HepG2 (cell line): Measurements from ENCODE around the gene TMEM135. TPM values are rescaled to one million over a fixed set of nuclear protein-coding genes. Genes with fewer than 3 reads are reported as not detected.

Experiments
- ATAC-seq: fragments of 200-7000 bp; cut with Tn5 transposase; 3 replicates; pipeline ENCODE4 v1.9.1; 2020; ENCODE audit warnings: mild to moderate bottlenecking, moderate library complexity
- BruUV-seq: library from RNA; stranded (reverse); fragments of 400-500 nt; replicated peaks from 2 replicates; lab custom pipeline; 2021; lab: Mats Ljungman, UMichigan
- CTCF ChIA-PET: fragments of 300-600 bp; formaldehyde crosslinking; extraction: SDS; loops from one replicate; lab custom pipeline; 2021; ENCODE audit warnings: low total read pairs, inconsistent platforms, low intra/inter-chr PET ratio; lab: Yijun Ruan, JAX
- POLR2A ChIA-PET: fragments of 350-600 bp; sonication (Branson Sonifier 250); formaldehyde crosslinking; loops from one replicate; lab custom pipeline; 2020; ENCODE audit warnings: antibody characterized with exemption, inconsistent platforms; lab: Yijun Ruan, JAX
- DNase-seq: peaks from one replicate; pipeline ENCODE4 v3.0.0-alpha.2; 2015; ENCODE audit warnings: low spot score
- FAIRE-seq: peaks from 3 replicates; lab custom pipeline; 2011; peaks lifted over from hg19 to GRCh38; lab: Jason Lieb, UNC
- H2AFZ ChIP-seq: one replicate; pipeline ENCODE4 v1.6.1; 2011; ENCODE audit warnings: low read length, inconsistent platforms
- H3K27ac ChIP-seq: fragments of 300-600 bp; 3 replicates; pipeline ENCODE4 v1.8.0; 2011; ENCODE audit warnings: mixed run types, mild to moderate bottlenecking, mixed read lengths, low read length, inconsistent platforms; ENCODE audit not compliant: insufficient read depth; ENCODE audit errors: extremely low read length
- H3K27me3 ChIP-seq, 2 experiments: fragments of 200-600 bp in 1 of 2; 2 replicates in 1 of 2; 3 replicates in 1 of 2; pipeline versions ENCODE4 v1.6.0 to v1.8.0; 2011; ENCODE audit warnings: low read length in 2 of 2, mild to moderate bottlenecking in 2 of 2, moderate library complexity in 2 of 2, inconsistent platforms in 1 of 2; ENCODE audit not compliant: insufficient read depth in 2 of 2, control insufficient read depth in 1 of 2
- H3K36me3 ChIP-seq, 2 experiments: fragments of 200-600 bp in 1 of 2; replicated peaks in 1 of 2; 2 replicates in 1 of 2; 3 replicates in 1 of 2; pipeline versions ENCODE4 v1.5.1 to v1.8.0; 2011; ENCODE audit warnings: low read length in 2 of 2, inconsistent platforms in 1 of 2; ENCODE audit not compliant: insufficient read depth in 2 of 2, control insufficient read depth in 1 of 2
- H3K4me1 ChIP-seq: 2 replicates; pipeline ENCODE4 v1.5.1; 2012; ENCODE audit warnings: low read length, inconsistent platforms; ENCODE audit not compliant: insufficient read depth
- H3K4me2 ChIP-seq: 2 replicates; pipeline ENCODE4 v1.6.0; 2011; ENCODE audit warnings: low read depth, low read length, inconsistent platforms
- H3K4me3 ChIP-seq, 3 experiments: fragments of 200-600 bp in 1 of 3; sonication (generic), shearing (Covaris generic) in 1 of 3; replicated peaks in 1 of 3; 2 replicates each; pipeline ENCODE4 v1.5.1; 2011 to 2016; ENCODE audit warnings: low read length in 3 of 3, inconsistent platforms in 2 of 3, low read depth in 2 of 3, mild to moderate bottlenecking in 2 of 3, control low read depth in 1 of 3, mixed read lengths in 1 of 3; ENCODE audit not compliant: insufficient read depth in 1 of 3
- H3K79me2 ChIP-seq: one replicate; pipeline ENCODE4 v1.6.1; 2011; ENCODE audit warnings: low read length, inconsistent platforms; ENCODE audit not compliant: insufficient read depth
- H3K9ac ChIP-seq: 2 replicates; pipeline ENCODE4 v1.6.0; 2011; ENCODE audit warnings: mild to moderate bottlenecking, low read depth, low read length, inconsistent platforms; ENCODE audit not compliant: insufficient read depth
- H3K9me3 ChIP-seq: 2 replicates; pipeline ENCODE4 v1.5.1; 2012; ENCODE audit warnings: mild to moderate bottlenecking, low read length
- H4K20me1 ChIP-seq: 2 replicates; pipeline ENCODE4 v1.6.0; 2011; ENCODE audit warnings: inconsistent platforms, mild to moderate bottlenecking, low read length, moderate library complexity; ENCODE audit not compliant: insufficient read depth
- CEBPB ChIP-seq: IDR thresholded peaks from 2 replicates; pipeline ENCODE4 v1.6.1; 2011; ENCODE audit warnings: low read depth, low read length, improper control_type of control experiment, borderline replicate concordance
- DMAP1 ChIP-seq: IDR thresholded peaks from 2 replicates; pipeline ENCODE4 v1.6.1; 2016
- ETV6 ChIP-seq: sonication (generic); formaldehyde crosslinking; conservative IDR thresholded peaks from 2 replicates; pipeline ENCODE4 v1.4.0; 2020; ENCODE audit warnings: missing genetic modification reagents
- FOXO1 ChIP-seq: sonication (generic); formaldehyde crosslinking; IDR thresholded peaks from 2 replicates; pipeline ENCODE4 v1.4.0; 2020; ENCODE audit warnings: missing genetic modification reagents
- KLF12 ChIP-seq: sonication (generic); formaldehyde crosslinking; IDR thresholded peaks from 2 replicates; pipeline ENCODE4 v1.4.0; 2020; ENCODE audit warnings: missing genetic modification reagents, borderline replicate concordance
- NKX3-1 ChIP-seq: sonication (generic); formaldehyde crosslinking; IDR thresholded peaks from 2 replicates; pipeline ENCODE4 v1.5.0; 2020; ENCODE audit warnings: missing genetic modification reagents
- SMAD3 ChIP-seq: sonication (generic); formaldehyde crosslinking; IDR thresholded peaks from 2 replicates; pipeline ENCODE4 v1.4.0; 2020; ENCODE audit warnings: missing genetic modification reagents
- SNAPC2 ChIP-seq: sonication (generic); formaldehyde crosslinking; IDR thresholded peaks from 2 replicates; pipeline ENCODE4 v1.8.1; 2022; ENCODE audit warnings: mild to moderate bottlenecking, missing genetic modification reagents
- TERF1 ChIP-seq: sonication (generic); formaldehyde crosslinking; IDR thresholded peaks from 2 replicates; pipeline ENCODE4 v1.8.0; 2022; ENCODE audit warnings: mild to moderate bottlenecking, missing genetic modification reagents, moderate library complexity
- THYN1 ChIP-seq: sonication (generic); formaldehyde crosslinking; IDR thresholded peaks from 2 replicates; pipeline ENCODE4 v1.8.1; 2023; ENCODE audit warnings: low read depth, mild to moderate bottlenecking, moderate library complexity, missing genetic modification reagents, borderline replicate concordance
- ZBTB39 ChIP-seq: sonication (generic); formaldehyde crosslinking; IDR thresholded peaks from 2 replicates; pipeline ENCODE4 v1.5.0; 2020; ENCODE audit warnings: missing genetic modification reagents
- ZNF20 ChIP-seq: sonication (generic); formaldehyde crosslinking; IDR thresholded peaks from 2 replicates; pipeline ENCODE4 v1.4.0; 2020; ENCODE audit warnings: mild to moderate bottlenecking, moderate library complexity, missing genetic modification reagents
- ZNF431 ChIP-seq: sonication (generic); formaldehyde crosslinking; IDR thresholded peaks from 2 replicates; pipeline ENCODE4 v1.9.0; 2022; ENCODE audit warnings: missing genetic modification reagents, low read depth, mild to moderate bottlenecking, borderline replicate concordance
- ZNF816 ChIP-seq: sonication (generic); formaldehyde crosslinking; IDR thresholded peaks from 2 replicates; pipeline ENCODE4 v1.8.0; 2022; ENCODE audit warnings: missing genetic modification reagents, mild to moderate bottlenecking, borderline replicate concordance
- ZNF891 ChIP-seq: sonication (generic); formaldehyde crosslinking; IDR thresholded peaks from 2 replicates; pipeline ENCODE4 v1.5.0; 2020; ENCODE audit warnings: mild to moderate bottlenecking, missing genetic modification reagents
- WGBS: methylation state at CpG from one replicate; pipeline ENCODE4 v1.1.6; 2017; ENCODE audit warnings: low lambda C conversion rate; 5-methylcytosine and 5-hydroxymethylcytosine counted together
- in situ Hi-C: cut with HindIII; loops from 2 replicates; pipeline ENCODE4 v1.10.0; 2017; ENCODE audit warnings: low pct_unique_long_range_greater_than_20kb; ENCODE audit not compliant: extremely low pct_ligation_motif_present
- intact Hi-C: fragments of 100-400 bp; cut with micrococcal nuclease; formaldehyde crosslinking; loops from one replicate; pipeline ENCODE4 v1.10.0; 2022; ENCODE audit not compliant: unreplicated experiment
- polyA plus RNA-seq, 8 experiments: library from polyadenylated mRNA; depleted of rRNA in 3 of 8; stranded (reverse) in 7 of 8; unstranded in 1 of 8; fragments of >200 nt; fragmentation: Illumina TruSeq in 4 of 8; extraction: Trizol in 4 of 8; gene quantifications; 2 replicates each; pipeline versions ENCODE4 v1.2.1 to v1.2.3, GENCODE V29; 2011 to 2016; ENCODE audit warnings: low read depth in 4 of 8, missing spikeins in 1 of 8, mixed read lengths in 1 of 8; ENCODE audit not compliant: insufficient read depth in 1 of 8
- total RNA-seq, 5 experiments: library from RNA; depleted of rRNA; stranded (reverse); fragments of >200 nt; fragmentation: Illumina TruSeq; extraction: Trizol; gene quantifications; 2 replicates each; pipeline ENCODE4 v1.2.3, GENCODE V29; 2016; ENCODE audit warnings: low read depth in 1 of 5
- TF ChIP-seq, protein P1 (sequence below): sonication (generic); formaldehyde crosslinking; IDR thresholded peaks from 2 replicates; pipeline ENCODE4 v1.5.0; 2020; ENCODE audit warnings: mild to moderate bottlenecking, missing genetic modification reagents, borderline replicate concordance

TMEM135 gene
- total and polyA plus RNA-seq, 2 of the 13 experiments (the other 11 are each of a cell fraction or from before 2014, with no cell fraction given), result 36.6 to 88.9 TPM

DNA sequence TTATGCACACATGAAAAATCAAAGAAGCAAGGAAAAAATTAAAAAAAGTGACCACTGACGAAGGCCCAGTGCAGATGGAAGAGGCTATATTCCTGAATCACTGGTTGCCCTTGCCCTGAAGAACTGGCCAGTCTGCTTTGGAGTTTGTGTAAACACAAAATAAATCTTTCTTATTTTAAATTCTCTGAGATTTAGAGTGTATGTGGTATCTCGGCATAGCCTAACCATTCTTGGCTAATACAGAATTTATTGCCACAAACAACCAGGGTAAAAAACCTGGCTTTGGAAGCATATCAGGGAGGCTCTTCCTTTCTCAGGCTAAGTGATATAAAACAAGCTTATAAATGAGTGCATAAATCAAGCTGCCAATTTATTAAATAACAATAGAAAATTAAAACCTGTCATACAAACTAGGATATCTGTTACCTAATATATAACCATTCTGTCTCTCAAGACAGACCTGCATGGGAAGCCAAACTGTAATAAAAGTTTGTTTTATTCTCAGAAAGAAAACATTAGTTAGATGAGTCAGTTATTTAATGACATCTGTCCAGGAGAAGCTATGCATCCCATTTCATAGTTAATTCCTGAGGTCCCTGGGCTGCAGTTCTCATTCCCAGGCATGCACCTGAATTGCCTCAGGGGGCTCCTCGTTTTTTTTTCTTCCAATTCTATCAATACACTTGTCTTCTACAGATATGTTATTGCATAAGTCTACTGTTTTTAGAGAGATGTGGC lies 6.1 kb upstream of the TMEM135 start:
- no peak for FAIRE-seq
- WGBS, result 90% methylated on average over 3 of the region's 3 CpGs
- POLR2A ChIA-PET, result interaction anchor here (2.3 to 2.4 kb wide), 2 partner anchors 32 to 90 kb away, joined by 7 to 8 read pairs; no protein-coding TSS in a partner anchor
- H3K9ac ChIP-seq, result no peak overlapping the region
- H3K27me3 ChIP-seq, result no peaks in the 10 kb centered on the region
- no peak for DNase-seq
- ATAC-seq, result no peak
- H3K79me2 ChIP-seq, result no peaks in the 10 kb centered on the region
- H3K27ac ChIP-seq, result no peak overlapping the region
- H2AFZ ChIP-seq, result no peak overlapping the region
- in situ Hi-C loops, result no loop called here
- H3K4me1 ChIP-seq, result peaks cover 64% of the 10 kb centered on the region
- CTCF ChIA-PET, result no interaction called here
- H3K9me3 ChIP-seq, result no peaks in the 10 kb centered on the region
- intact Hi-C loops, result no loop called here
- no peaks in the 10 kb centered on the region for H3K36me3 ChIP-seq
- no TSS peak for BruUV-seq
- no peak overlapping the region for H3K4me3 ChIP-seq
- no peaks in the 10 kb centered on the region for H4K20me1 ChIP-seq
- H3K4me2 ChIP-seq, result no peak overlapping the region
- TF ChIP-seq ZNF891 (CRISPR knock-in tag), result no peak
- no peak for TF ChIP-seq KLF12
- no peak for TF ChIP-seq ZNF431
- no peak for TF ChIP-seq THYN1 (CRISPR knock-in tag)
- no peak for TF ChIP-seq CEBPB
- no peak for TF ChIP-seq DMAP1 (CRISPR knock-in tag)
- TF ChIP-seq ZNF816 (CRISPR knock-in tag), result no peak
- no peak for TF ChIP-seq SMAD3 (CRISPR knock-in tag)
- no peak for TF ChIP-seq FOXO1
- TF ChIP-seq ZBTB39, result no peak
- no peak for TF ChIP-seq SNAPC2 (CRISPR knock-in tag)
- no peak for TF ChIP-seq ZNF20 (CRISPR knock-in tag)
- TF ChIP-seq ETV6 (CRISPR knock-in tag), result no peak
- TF ChIP-seq, protein P1, sequence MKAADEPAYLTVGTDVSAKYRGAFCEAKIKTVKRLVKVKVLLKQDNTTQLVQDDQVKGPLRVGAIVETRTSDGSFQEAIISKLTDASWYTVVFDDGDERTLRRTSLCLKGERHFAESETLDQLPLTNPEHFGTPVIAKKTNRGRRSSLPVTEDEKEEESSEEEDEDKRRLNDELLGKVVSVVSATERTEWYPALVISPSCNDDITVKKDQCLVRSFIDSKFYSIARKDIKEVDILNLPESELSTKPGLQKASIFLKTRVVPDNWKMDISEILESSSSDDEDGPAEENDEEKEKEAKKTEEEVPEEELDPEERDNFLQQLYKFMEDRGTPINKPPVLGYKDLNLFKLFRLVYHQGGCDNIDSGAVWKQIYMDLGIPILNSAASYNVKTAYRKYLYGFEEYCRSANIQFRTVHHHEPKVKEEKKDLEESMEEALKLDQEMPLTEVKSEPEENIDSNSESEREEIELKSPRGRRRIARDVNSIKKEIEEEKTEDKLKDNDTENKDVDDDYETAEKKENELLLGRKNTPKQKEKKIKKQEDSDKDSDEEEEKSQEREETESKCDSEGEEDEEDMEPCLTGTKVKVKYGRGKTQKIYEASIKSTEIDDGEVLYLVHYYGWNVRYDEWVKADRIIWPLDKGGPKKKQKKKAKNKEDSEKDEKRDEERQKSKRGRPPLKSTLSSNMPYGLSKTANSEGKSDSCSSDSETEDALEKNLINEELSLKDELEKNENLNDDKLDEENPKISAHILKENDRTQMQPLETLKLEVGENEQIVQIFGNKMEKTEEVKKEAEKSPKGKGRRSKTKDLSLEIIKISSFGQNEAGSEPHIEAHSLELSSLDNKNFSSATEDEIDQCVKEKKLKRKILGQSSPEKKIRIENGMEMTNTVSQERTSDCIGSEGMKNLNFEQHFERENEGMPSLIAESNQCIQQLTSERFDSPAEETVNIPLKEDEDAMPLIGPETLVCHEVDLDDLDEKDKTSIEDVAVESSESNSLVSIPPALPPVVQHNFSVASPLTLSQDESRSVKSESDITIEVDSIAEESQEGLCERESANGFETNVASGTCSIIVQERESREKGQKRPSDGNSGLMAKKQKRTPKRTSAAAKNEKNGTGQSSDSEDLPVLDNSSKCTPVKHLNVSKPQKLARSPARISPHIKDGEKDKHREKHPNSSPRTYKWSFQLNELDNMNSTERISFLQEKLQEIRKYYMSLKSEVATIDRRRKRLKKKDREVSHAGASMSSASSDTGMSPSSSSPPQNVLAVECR (CRISPR knock-in tag), result no peak
- no peak for TF ChIP-seq NKX3-1 (CRISPR knock-in tag)
- TF ChIP-seq TERF1 (CRISPR knock-in tag), result no peak
